Activated T-cell treated with anti-CD3 and anti-CD28 coated beads for 24 hours (primary cell): ENCODE measurements around the gene ARL5C.
"Not testable (repeated sequence)": the region's sequence is repeated elsewhere in the genome, so short reads cannot be mapped to it uniquely, and the experiment has no call there.

Experiments used
- DNase-seq: peaks from one replicate; pipeline ENCODE4 v3.0.0-alpha.2; 2020; ENCODE audit warnings: low read depth

Gene ARL5C

DNA sequence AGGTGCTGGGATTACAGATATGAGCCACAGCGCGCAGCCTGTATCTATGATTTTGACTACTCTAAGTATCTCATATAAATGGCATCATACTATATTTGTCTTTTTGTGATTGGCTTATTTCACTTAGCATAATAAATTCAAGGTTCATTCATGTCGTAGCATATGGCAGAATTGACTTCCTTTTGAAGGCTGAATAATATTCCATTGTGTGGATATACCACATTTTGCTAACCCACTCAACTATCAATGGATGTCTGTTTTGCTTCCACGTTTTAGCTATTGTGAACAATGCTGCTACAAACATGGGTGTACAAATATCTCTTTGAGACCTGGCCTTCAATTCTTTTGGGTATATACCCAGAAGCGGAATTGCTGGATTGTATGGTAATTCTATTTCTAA lies 24.7 kb downstream of the ARL5C start:
- no peak for DNase-seq

- no peak for DNase-seq
Observed at GRCh38 chr17:39139561-39139960, 26.4 kb downstream of the ARL5C start.

GRCh38 chr17:39139161-39139511 lies 26.8 kb downstream of the ARL5C start:
- no peak for DNase-seq

DNA sequence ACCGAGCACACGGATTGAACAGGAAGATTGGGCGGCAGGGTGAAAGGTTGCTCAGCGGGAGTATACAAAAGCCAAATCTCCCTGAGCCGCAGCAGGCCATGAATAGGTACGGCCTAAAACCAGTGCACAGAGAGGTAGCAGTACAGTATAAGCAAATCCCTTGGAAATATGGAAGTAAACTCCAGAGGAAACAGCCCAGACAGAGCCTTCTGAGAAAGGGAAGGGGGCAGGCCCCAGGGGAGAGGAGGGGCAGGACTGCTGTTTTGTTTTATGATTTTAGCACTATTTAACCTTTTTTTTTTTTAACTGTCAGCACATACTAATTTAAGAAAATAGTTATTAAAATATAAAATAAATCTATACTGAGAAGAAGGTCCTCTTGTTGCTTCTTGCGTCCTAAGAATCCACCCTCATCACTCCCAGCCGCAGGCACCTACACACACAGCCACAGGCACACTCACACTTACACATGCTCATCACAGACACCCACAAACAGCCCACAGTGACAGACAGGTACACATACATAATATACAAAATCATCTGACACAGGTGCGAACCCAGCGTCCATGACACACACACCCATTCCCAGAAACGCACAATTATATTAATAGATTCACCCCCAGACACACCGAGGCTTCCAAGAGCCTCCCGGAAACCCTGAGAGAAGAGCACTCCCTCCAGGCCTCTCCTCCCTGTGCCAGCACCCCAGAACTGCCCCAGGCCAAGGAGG lies 27.4 kb downstream of the ARL5C start:
- no peak for DNase-seq

GRCh38 chr17:39134878-39135277 lies 31.1 kb downstream of the ARL5C start:
- DNase-seq: no peak

GRCh38 chr17:39132192-39132610 lies 33.8 kb downstream of the ARL5C start:
- DNase-seq: no peak

DNA sequence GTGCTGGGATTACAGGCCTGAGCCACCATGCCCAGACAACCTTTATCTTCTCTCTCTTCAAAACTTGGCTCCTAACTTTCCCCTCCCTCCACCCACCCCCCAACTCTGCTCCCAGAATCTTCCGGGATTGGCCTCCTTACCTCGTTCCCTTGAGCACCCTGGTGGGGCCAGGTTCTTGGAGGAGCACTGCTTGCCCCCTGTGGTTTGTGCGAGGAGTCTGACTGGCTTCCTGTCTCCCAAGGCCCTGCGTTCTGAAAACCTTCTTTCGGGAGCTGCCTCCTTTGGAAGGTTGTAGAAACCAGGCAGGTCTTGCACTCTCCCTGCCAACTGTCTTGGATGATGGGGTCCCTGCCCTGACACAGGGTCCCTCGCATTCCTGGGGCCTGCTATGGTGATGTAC lies 34.3 kb downstream of the ARL5C start:
- no peak for DNase-seq

- DNase-seq: no peak
Observed at GRCh38 chr17:39130205-39130604, 35.8 kb downstream of the ARL5C start.

GRCh38 chr17:39129544-39129943 lies 36.4 kb downstream of the ARL5C start:
- not testable (repeated sequence) for DNase-seq

GRCh38 chr17:39126436-39126835 lies 39.5 kb downstream of the ARL5C start:
- no peak for DNase-seq

- no peak for DNase-seq
Observed at GRCh38 chr17:39125143-39125875, 40.7 kb downstream of the ARL5C start.

DNA sequence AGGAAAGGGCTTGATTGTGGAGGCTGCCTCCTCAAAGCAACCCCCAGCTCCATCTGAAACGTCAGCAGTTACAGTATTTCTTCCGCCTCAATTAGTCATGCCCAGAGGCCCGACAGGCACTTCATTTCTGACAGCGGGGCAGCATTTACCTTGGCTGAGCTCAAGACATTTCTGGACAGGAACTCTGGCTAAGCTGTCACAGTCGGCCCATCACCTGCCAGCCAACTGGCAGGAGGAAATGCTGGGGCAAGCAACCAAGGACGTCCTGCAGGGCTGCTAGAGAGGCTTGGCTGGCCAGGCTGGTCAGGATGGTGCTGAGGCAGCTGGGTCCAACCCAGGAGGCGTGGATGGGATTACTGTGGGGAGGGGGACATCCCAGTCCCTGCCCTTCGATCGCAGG lies 42.3 kb downstream of the ARL5C start:
- no peak for DNase-seq

DNA sequence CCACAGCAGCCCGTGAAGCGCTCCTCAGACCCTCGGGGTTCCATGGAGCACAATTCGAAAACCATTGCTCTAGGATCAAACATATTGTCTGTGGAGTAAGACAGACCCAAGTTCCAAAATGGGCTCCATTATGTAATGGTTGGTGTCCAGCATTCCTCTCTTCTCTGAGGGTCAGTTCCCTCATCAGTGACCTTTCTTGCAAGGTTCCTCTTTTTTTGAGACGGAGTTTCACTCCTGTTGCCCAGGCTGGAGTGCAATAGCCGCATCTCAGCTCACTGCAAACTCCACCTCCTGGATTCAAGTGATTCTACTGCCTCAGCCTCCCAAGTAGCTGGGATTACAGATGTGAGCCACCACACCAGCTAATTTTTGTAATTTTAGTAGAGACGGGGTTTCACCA lies 43.0 kb downstream of the ARL5C start:
- DNase-seq: no peak

DNA sequence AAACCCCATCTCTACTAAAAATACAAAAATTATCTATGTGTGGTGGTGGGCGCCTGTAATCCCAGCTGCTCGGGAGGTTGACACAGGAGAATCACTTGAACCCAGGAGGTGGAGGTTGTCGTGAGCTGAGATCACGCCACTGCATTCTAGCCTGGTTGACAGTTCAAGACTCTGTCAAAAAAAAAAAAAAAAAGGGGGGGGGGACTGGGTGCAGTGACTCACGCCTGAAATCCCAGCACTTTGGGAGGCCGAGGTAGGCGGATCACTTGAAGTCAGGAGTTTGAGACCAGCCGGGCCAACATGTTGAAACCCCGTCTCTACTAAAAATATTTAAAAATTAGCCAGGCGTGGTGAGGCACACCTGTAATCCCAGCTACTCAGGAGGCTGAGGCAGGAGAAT lies 44.0 kb downstream of the ARL5C start:
- not testable (repeated sequence) for DNase-seq

DNA sequence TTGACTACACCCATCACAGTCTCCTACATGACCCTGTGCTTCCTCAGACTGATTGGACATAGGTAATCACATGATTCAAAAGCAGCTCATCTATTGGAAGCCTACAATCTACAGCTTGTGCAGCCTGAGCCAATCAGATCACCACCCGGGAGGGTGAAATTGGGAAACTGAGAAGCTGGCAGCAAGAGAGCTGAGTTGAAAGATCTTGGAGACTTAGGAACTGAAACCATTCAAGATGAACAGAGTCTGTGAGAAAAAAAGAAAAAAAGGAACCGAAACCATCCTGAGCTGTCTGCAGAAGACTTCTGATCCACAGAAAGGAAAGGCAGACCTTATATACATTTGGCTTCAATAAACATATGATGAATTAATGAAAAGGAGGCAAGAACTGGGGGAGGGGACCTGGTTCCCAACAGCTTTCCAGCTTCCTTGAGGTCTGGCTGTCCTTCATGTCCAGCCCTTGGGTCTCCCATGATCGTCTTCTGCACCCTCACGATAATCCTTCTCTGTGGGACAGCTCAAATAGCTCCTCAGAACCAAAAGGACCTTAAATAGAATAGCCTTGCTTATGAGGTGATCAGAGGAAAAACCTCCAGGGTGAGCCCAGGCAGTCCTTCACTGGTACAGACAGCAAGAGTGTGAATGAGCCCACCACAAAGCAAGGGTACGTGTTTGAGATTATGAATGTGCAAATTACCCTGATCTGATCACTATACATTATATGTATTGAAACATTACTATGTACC lies 47.1 kb downstream of the ARL5C start:
- DNase-seq: no peak

DNA sequence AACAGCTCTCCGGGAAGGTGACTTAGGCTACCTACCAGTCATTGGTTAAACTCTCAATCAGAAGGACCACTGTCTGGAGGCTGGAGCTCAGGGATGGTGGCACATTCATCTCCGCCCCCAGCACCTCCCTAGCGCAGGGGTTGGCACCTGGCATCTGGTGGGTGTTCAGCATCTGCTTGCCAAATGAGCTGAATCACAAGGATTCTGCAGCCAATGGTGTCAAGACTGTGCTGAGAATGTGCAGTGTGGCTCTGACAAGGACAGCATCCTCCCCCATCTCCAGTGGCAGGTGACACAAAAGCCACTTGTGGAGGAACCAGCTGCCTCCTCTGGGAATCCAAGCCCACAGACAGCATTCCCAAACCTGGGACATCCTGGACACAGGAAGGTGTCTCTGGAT lies 49.7 kb downstream of the ARL5C start:
- DNase-seq: no peak

- no peak for DNase-seq
Observed at GRCh38 chr17:39115135-39115534, 50.8 kb downstream of the ARL5C start.

DNA sequence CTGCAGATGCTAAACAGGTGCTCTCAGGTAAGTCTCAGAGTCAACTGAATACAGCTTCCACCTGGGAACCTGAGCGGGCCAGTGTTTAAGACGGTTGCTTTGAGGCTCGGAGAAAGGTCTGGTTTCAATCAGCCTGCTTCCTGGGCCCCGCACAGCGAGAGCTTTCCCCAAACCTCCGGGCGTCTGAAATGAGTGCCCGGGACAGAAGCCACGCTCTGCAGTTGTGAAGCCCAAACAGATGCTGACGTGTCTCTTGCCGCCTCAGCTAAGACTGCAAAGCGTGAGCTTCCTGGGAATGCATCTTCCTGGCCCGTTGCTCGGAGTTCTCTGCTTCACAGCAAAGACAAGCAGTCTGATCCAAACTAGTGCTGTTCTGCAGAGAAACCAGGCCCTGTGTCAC lies 51.2 kb downstream of the ARL5C start:
- no peak for DNase-seq

DNA sequence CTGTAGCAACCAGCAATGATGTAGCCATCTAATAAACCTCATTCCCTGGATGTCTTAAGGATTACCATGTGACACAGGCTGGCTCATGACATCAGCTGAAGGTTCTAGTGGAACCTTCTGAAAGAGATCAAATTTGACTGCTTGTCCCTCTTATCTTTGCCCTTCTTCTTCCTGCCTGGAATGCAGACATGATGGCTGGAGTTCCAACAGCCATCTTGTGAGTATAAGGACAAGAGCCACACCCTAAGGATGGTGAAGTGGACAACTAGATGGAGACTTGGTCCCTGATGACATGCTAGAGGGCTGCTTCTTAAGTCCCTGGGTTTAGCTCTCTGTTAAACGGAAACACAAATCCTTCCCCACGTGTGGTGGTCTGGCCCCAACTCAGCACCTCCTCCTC lies 52.1 kb downstream of the ARL5C start:
- no peak for DNase-seq

DNA sequence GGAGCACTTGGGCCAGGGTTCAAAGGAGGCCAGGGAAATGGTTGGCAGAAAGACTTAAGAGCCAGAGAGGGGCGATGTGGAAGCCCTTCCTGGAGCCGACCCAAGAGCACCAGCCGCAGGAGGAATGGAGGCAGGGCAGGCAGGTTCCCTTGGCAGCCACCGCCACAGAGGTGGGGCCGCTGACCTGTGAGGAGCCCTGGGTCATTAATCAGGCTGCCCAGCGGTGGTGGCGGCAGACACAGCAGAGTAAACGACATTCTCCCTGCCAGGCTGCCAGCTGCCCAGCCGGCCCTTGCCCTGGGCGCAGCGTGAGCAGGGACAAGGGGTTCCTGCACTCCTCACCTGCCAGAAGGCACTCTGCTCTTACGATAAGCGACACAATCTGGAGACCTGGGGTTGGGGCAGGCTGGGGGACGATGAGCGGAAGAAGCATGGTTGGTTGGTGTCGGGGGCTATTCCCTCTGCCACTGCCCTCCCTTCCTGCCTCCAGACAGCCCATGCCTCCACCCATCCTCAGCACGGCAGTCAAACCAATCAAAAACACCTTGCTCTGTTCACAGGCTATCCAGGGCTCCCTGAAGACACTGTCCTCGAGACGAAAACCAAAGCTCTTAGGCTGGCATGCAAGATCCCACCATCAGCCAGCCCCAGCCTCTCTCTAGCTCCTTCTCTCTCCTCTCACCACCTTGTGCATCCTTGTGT lies 55.4 kb downstream of the ARL5C start:
- no peak for DNase-seq

GRCh38 chr17:39108461-39109375 lies 57.2 kb downstream of the ARL5C start:
- no peak for DNase-seq
